ENCODE data around the gene SOSTDC1.
"Not testable (repeated sequence)": the region's sequence is repeated elsewhere in the genome, so short reads cannot be mapped to it uniquely, and the experiment has no call there.

Gene SOSTDC1

DNA sequence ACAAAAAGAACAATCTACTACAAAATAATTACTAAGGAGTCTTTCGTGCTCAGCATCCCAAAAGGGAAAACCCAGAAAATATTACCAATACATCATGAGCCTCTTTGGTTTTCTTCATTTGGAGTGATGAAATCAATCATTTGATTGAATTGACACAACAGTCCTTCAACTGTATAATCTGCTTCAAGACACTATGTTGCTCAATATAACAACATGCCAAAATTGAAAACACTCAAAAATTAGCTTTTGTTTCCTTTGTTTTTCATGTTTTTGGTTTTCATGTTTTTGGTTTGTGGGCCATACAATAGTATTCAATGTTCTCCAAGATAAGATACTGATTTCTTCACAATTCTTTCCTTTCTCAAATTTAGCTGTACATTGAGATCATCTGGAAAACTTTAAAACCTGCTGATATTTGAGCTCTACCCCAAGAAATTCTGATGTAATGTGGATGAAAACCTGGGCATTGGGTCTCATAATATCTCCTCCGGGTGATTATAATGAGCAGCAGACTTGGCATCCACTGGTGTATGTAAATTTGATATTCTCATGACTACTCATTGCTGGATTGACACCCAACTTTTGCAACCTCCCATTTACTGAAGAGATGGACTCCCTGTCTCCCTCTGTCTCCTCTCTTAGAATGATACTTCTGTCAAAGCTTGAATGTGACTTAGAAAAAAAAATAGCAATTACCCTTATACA lies 4.6 kb downstream of the SOSTDC1 start:
- DNase-seq, result no peak

DNA sequence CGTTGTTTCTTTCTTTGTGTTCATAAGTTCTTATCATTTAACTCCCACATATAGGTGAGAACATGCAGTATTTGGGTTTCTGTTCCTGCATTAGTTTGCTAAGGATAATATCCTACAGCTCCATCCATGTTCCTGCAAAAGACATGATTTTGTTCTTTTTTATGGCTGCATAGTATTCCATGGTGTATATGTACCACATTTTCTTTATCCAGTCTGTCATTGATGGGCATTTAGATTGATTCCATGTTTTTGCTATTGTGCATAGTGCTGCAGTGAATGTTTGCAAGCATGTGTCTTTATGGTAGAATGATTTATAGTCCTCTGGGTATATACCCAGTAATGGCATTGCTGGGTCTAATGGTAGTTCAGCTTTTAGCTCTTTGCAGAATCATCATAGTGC lies 9.2 kb downstream of the SOSTDC1 start:
- DNase-seq, result not testable (repeated sequence)

GRCh38 chr7:16455591-16455990 lies 9.9 kb downstream of the SOSTDC1 start:
- DNase-seq, result no peak

- DNase-seq, result no peak
Measured at GRCh38 chr7:16450366-16450765, 15.2 kb downstream of the SOSTDC1 start.

DNA sequence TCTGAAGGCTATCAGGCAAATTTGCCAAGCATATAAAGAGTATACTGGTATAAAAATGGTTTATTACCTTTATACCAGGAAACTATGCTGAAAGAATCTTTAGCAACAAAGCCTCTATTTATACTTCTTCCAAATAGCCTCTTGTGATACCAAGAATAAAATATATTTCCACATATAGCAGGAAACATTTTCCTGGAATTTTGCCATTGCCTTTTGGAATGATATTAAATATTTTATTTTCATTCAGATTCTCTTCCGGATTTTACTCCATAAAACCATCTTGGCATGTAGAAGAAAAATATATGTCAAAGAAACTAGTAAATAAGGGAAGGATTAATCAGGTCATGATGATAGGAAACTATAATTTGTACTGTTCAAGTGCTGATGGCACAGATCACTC lies 17.7 kb downstream of the SOSTDC1 start:
- DNase-seq, result no peak

- no peak for DNase-seq
Measured at GRCh38 chr7:16446508-16446907, 19.0 kb downstream of the SOSTDC1 start.

GRCh38 chr7:16443871-16444270 lies 21.7 kb downstream of the SOSTDC1 start:
- not testable (repeated sequence) for DNase-seq

GRCh38 chr7:16438988-16439387 lies 26.6 kb downstream of the SOSTDC1 start:
- DNase-seq, result no peak

- no peak for DNase-seq
Measured at GRCh38 chr7:16436306-16436705, 29.2 kb downstream of the SOSTDC1 start.

- no peak for DNase-seq
Measured at GRCh38 chr7:16433568-16434122, 31.9 kb downstream of the SOSTDC1 start.

DNA sequence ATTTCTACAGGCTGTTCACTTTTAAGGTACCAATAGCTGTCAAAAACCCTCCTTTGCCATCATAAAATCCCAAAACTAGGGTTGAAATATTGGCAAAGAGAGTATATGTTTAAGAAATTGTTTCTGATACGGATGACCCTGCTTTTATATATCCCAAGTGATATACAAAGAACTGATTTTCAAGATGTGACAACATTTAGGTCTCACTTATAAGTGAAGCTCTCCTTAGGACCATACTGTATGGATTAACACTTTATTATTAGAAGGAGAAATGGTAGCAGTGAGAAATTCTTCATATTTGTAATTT lies 33.2 kb downstream of the SOSTDC1 start:
- no peak for DNase-seq

GRCh38 chr7:16431646-16432424 lies 33.7 kb downstream of the SOSTDC1 start:
- no peak for DNase-seq

DNA sequence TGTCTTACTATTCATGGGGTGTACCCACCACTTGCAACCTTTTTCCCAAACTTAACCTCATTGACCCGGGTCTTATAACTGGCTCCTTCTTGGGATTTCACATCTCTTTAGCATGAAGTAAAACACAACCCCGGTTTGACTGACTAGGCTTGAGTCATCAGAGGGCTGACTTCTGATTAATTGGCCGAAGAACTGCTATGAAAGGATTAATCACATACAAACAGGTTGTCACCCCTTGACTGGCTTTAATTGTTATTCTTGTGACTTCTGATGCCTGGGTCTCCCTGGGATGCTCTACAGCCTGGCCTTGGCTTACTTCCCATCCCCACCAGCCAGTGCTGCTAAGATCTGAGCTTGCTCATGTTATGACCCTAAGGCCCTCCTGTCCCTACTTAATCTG lies 35.4 kb downstream of the SOSTDC1 start:
- no peak for DNase-seq

- no peak for DNase-seq
Measured at GRCh38 chr7:16428672-16429071, 36.9 kb downstream of the SOSTDC1 start.

GRCh38 chr7:16428182-16428581 lies 37.4 kb downstream of the SOSTDC1 start:
- DNase-seq, result no peak

- no peak for DNase-seq
Measured at GRCh38 chr7:16423761-16424160, 41.8 kb downstream of the SOSTDC1 start.

GRCh38 chr7:16422917-16423316 lies 42.6 kb downstream of the SOSTDC1 start:
- no peak for DNase-seq

DNA sequence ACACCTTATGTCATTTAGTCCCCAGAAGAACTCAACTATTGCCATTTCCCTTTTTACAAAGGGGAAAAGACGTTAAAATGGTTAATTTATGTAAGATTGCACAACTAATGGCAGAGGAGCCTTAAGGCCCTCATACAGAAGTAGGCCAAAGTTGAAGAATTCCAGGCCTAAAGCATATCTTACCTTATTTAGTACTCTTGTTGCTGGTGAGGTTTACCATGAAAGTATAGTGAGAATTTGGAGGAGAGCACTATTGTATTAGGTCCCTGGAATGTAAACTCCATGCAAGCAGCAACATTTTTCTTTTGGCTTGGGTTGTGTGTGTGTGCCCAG lies 43.5 kb downstream of the SOSTDC1 start:
- DNase-seq, result no peak

DNA sequence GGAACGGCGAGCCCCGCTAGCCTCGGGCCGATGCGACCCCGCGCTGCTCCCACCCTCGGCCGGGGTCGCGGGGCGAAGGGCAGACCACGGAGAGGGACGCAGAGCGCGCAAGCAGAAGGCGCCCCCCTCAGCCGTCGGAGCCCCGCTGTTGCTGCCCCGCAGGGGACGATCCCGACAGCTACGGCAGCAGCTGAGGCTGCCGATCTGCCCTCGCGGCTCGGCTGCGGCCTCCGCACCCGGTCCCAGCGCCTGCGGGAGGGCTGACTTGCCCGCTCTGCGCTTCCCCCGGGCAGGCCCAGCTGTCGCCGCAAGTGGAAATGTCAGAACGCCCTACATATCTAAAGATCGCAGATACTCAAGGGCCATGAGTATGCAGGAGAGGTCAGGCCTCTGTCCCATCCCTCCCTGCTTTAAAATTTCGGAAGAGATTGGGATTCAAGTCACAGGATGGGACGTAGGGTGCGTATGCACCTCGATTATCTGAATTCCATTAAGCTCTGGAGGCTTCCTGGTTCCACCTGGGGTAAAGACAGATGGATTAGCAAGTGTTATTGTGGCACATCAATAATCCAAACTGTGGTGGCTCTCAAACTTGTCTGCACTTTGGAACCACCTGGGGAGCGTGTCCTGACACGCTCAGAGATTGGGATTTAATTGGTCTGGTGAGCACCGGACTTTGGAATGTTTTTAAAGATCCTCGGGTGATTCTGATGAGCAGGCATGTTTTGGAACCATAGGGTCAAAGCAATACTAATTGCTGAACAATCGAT lies 44.0 kb downstream of the SOSTDC1 start, which contains the start of gene CRPPA:
Gene CRPPA, minus strand, starts transcription at position 206 of the 770 bp plus-strand sequence. CDS start 216 bp downstream, outside the sequence.
- DNase-seq, result peak; percentile 34 to 40

DNA sequence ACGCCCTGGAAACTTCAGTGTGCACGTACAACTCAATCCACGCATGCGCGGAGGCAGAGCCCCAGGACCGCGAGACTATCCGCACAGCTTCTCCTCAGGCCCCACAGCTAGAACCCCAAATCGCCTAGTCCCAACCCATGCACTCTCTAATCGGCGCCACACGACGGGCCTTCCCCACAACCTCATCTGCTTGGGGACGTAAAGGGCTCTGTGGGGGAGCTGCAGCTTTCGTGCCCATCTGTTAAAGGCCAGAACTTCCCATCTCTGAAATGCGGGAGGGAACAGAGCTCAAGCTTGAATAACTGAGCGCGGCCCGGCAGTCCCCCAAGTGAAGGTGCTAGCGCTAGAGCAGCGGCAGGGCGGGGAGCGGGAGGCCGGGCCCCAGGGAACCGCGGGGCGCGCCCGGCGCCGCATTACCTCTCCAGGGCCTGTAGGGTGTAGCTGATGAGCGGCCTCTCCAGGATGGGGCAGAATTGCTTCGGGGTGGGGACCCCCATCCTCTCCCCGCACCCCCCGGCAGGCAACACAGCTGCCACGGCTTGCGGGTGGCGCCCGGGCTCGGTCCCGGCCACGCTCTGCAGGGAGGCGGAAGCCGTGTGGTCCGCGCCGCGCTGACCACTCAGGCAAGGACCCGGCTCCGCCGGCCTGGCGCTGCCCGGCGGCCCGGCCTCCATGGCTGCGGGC lies 44.7 kb downstream of the SOSTDC1 start:
- peak; percentile 75 to 87 for DNase-seq

GRCh38 chr7:16420329-16420648 lies 45.2 kb downstream of the SOSTDC1 start:
- no peak for DNase-seq

DNA sequence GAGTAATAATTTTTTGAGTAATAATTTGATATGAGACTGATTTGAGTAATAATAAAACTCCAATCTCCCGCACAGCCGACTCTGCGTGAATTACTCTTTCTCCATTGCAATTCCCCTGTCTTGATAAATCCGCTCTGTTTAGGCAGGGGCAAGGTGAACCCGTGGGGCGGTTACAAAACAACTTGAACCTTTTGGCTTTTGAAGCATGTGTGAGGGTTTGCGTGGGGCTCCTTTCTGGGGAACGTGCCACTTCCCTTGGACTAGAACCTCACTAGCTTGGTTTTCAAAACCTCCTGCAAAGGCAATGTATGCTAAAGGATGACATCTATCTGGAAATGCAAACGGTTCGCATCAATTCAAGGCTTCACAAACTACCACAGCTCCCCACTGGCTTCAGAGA lies 45.7 kb downstream of the SOSTDC1 start:
- no peak for DNase-seq

GRCh38 chr7:16419126-16419525 lies 46.4 kb downstream of the SOSTDC1 start:
- no peak for DNase-seq

Measured in stimulated activated CD4-positive, alpha-beta T cell treated with anti-CD3 and anti-CD28 coated beads, Interleukin-4, amount 100 ng/mL, for 4 hours (primary cell).